ENCODE measurements around the gene PPP1R36. TPM values are rescaled to one million over a fixed set of nuclear protein-coding genes. Genes with fewer than 3 reads are reported as not detected.
"Not testable (repeated sequence)": the region's sequence is repeated elsewhere in the genome, so short reads cannot be mapped to it uniquely, and the experiment has no call there.

PPP1R36 gene
- polyA plus RNA-seq, 3 donors: 0.38 TPM; not detected in 2

- Histone ChIP-seq H3K9ac (ENCODE audit: insufficient read depth, low read length, poor library complexity, severe bottlenecking) (no peak overlapping the region), H3K4me3 (replicated peaks in 1 of 3; ENCODE audit: low read depth in 2 of 3, low read length in 3 of 3) (no peak overlapping the region), H3K27me3 (ENCODE audit: control insufficient read depth in 2 of 2, insufficient read depth in 2 of 2, low read length in 2 of 2) (no peaks in the 10 kb centered on the region), H2AFZ (ENCODE audit: insufficient read depth, low read depth, low read length, poor library complexity, severe bottlenecking) (no peak overlapping the region), H3K27ac (ENCODE audit: low read depth in 1 of 2, low read length in 2 of 2) (no peak overlapping the region), H4K20me1 (ENCODE audit: insufficient read depth, low read length) (peaks cover 100% of the 10 kb centered on the region), H3K4me2 (replicated peaks; ENCODE audit: extremely low read depth, low read length, poor library complexity, severe bottlenecking) (no peak overlapping the region), H3K9me3 (replicated peaks in 1 of 2; ENCODE audit: control insufficient read depth in 1 of 2, insufficient read depth in 1 of 2, low read length in 2 of 2) (no peaks in the 10 kb centered on the region), H3K36me3 (replicated peaks in 1 of 2; ENCODE audit: control insufficient read depth in 1 of 2, insufficient read depth in 2 of 2, low read length in 2 of 2) (no peaks in the 10 kb centered on the region), H3K79me2 (ENCODE audit: insufficient read depth, low read length) (peaks cover 98% of the 10 kb centered on the region), H3K4me1 (ENCODE audit: control insufficient read depth in 1 of 2, insufficient read depth in 2 of 2, low read length in 2 of 2) (peaks cover 18 to 22% of the 10 kb centered on the region in 2 donors)
- Mint-ChIP-seq H3K9me3 (no peaks in the 10 kb centered on the region), H3K27ac (no peak overlapping the region), H3K27me3 (ENCODE audit: low read depth in 3 of 3) (no peaks in the 10 kb centered on the region), H3K4me3 (no peak overlapping the region), H3K4me1 (peaks cover 21% of the 10 kb centered on the region), H3K36me3 (peaks cover 3 to 4% of the 10 kb centered on the region in 2 donors)
- no peak for TF ChIP-seq CTCF (IDR thresholded peaks at IDR 0.05)
- intact Hi-C loops (cut with micrococcal nuclease): no loop called here
- DNase-seq: no peak
- no CpG with 5 or more reads among the region's 1 CpG for WGBS (ENCODE audit: insufficient coverage)
Measured at GRCh38 chr14:64515053-64515452, 34.7 kb upstream of the PPP1R36 start.

GRCh38 chr14:64516969-64517368 is 32.8 kb upstream of the PPP1R36 start:
- Histone ChIP-seq H3K9me3 (replicated peaks in 1 of 2; ENCODE audit: control insufficient read depth in 1 of 2, insufficient read depth in 1 of 2, low read length in 2 of 2) (no peaks in the 10 kb centered on the region), H3K27me3 (ENCODE audit: control insufficient read depth in 2 of 2, insufficient read depth in 2 of 2, low read length in 2 of 2) (no peaks in the 10 kb centered on the region), H3K4me2 (replicated peaks; ENCODE audit: extremely low read depth, low read length, poor library complexity, severe bottlenecking) (no peak overlapping the region), H3K27ac (ENCODE audit: low read depth in 1 of 2, low read length in 2 of 2) (no peak overlapping the region), H3K36me3 (replicated peaks in 1 of 2; ENCODE audit: control insufficient read depth in 1 of 2, insufficient read depth in 2 of 2, low read length in 2 of 2) (peaks cover 6 to 17% of the 10 kb centered on the region in 2 donors), H2AFZ (ENCODE audit: insufficient read depth, low read depth, low read length, poor library complexity, severe bottlenecking) (no peak overlapping the region), H3K79me2 (ENCODE audit: insufficient read depth, low read length) (peaks cover 97% of the 10 kb centered on the region), H4K20me1 (ENCODE audit: insufficient read depth, low read length) (peaks cover 100% of the 10 kb centered on the region), H3K9ac (ENCODE audit: insufficient read depth, low read length, poor library complexity, severe bottlenecking) (no peak overlapping the region), H3K4me1 (ENCODE audit: control insufficient read depth in 1 of 2, insufficient read depth in 2 of 2, low read length in 2 of 2) (peaks cover 0 to 3% of the 10 kb centered on the region in 2 donors), H3K4me3 (replicated peaks in 1 of 3; ENCODE audit: low read depth in 2 of 3, low read length in 3 of 3) (no peak overlapping the region)
- Mint-ChIP-seq H3K27ac (no peak overlapping the region), H3K4me1 (peaks cover 3% of the 10 kb centered on the region), H3K9me3 (no peaks in the 10 kb centered on the region), H3K27me3 (ENCODE audit: low read depth in 3 of 3) (no peaks in the 10 kb centered on the region), H3K36me3 (peaks cover 4 to 6% of the 10 kb centered on the region in 2 donors), H3K4me3 (no peak overlapping the region)
- no peak for TF ChIP-seq CTCF (IDR thresholded peaks at IDR 0.05)
- intact Hi-C loops (cut with micrococcal nuclease): no loop called here
- WGBS (ENCODE audit: insufficient coverage): no CpG with 5 or more reads among the region's 1 CpG
- DNase-seq: no peak

GRCh38 chr14:64517667-64518066 is 32.1 kb upstream of the PPP1R36 start:
- H3K36me3 Mint-ChIP-seq; H3K4me1 Mint-ChIP-seq; DNase-seq; H3K9me3 ChIP-seq (replicated peaks in 1 of 2; ENCODE audit: control insufficient read depth in 1 of 2, insufficient read depth in 1 of 2, low read length in 2 of 2); H3K27me3 ChIP-seq (ENCODE audit: control insufficient read depth in 2 of 2, insufficient read depth in 2 of 2, low read length in 2 of 2); H3K4me2 ChIP-seq (replicated peaks; ENCODE audit: extremely low read depth, low read length, poor library complexity, severe bottlenecking); H3K27ac ChIP-seq (ENCODE audit: low read depth in 1 of 2, low read length in 2 of 2); intact Hi-C loops (cut with micrococcal nuclease); H3K4me3 Mint-ChIP-seq; H2AFZ ChIP-seq (ENCODE audit: insufficient read depth, low read depth, low read length, poor library complexity, severe bottlenecking); H3K27me3 Mint-ChIP-seq (ENCODE audit: low read depth in 3 of 3); H3K4me3 ChIP-seq (replicated peaks in 1 of 3; ENCODE audit: low read depth in 2 of 3, low read length in 3 of 3); H3K27ac Mint-ChIP-seq; H3K9ac ChIP-seq (ENCODE audit: insufficient read depth, low read length, poor library complexity, severe bottlenecking); H3K9me3 Mint-ChIP-seq; H3K4me1 ChIP-seq (ENCODE audit: control insufficient read depth in 1 of 2, insufficient read depth in 2 of 2, low read length in 2 of 2): not testable (repeated sequence)
- H4K20me1 ChIP-seq (ENCODE audit: insufficient read depth, low read length): peaks cover 100% of the 10 kb centered on the region
- H3K79me2 ChIP-seq (ENCODE audit: insufficient read depth, low read length): peaks cover 97% of the 10 kb centered on the region
- WGBS (ENCODE audit: insufficient coverage): no CpG with 5 or more reads among the region's 6 CpGs
- peaks cover 13 to 24% of the 10 kb centered on the region in 2 donors for H3K36me3 ChIP-seq (replicated peaks in 1 of 2; ENCODE audit: control insufficient read depth in 1 of 2, insufficient read depth in 2 of 2, low read length in 2 of 2)
